GM18951 (cell line): ENCODE data around the gene KNTC1.

Experiments used
- POLR2A ChIP-seq: IDR thresholded peaks from 4 replicates; pipeline ENCODE4 v1.6.1; 2011; ENCODE audit warnings: mild to moderate bottlenecking; ENCODE audit not compliant: insufficient read length, insufficient read depth; ENCODE audit errors: extremely low read depth
- in situ Hi-C: fragments of 300-500 bp; cut with MboI; formaldehyde crosslinking; loops from one replicate; pipeline ENCODE4 v1.12.0; 2022; ENCODE audit warnings: low sequenced_read_pairs, mixed read lengths, inconsistent platforms; ENCODE audit not compliant: unreplicated experiment

Gene KNTC1

GRCh38 chr12:122516544-122517361 lies 10.3 kb upstream of the KNTC1 start:
- no peak for TF ChIP-seq POLR2A
- in situ Hi-C loops: no loop called here

DNA sequence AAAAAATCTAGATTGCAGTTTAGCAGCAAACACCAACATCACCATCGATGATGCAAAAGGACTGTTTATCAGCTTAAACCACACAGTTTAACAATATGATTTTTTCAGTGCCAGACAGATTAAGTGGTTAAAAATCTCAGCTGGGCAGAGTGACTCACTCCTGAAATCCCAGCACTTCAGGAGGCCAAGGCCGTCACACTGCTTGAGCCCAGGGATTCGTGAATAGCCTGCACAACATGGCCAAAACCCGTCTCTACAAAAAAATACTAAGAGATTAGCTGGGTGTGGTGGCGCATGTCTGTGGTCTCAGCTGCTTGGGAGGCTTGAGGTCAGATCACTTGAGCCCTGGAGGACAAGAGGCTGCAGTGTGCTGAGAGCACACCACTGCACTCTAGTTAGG lies 9.2 kb upstream of the KNTC1 start:
- in situ Hi-C loops: no loop called here
- TF ChIP-seq POLR2A: no peak

DNA sequence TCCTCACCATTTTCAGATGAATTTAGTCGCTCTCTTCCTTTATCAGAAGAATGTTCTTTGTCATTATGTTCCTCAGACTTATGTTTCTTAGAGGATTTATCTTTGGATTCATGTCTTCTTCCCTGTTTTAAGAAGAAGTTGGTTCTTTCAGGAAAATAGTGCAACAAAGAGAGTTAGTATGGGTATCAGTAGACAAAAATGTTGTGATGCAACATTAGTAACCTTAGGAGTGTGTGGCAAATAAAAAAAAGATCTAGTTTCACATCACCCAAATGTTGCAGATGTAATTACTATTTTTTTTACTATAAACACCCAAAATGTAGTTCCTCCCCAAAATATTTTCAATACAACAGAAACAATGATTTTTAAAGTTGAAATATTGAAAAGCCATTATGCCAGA lies 8.1 kb upstream of the KNTC1 start:
- in situ Hi-C loops: no loop called here
- TF ChIP-seq POLR2A: no peak

DNA sequence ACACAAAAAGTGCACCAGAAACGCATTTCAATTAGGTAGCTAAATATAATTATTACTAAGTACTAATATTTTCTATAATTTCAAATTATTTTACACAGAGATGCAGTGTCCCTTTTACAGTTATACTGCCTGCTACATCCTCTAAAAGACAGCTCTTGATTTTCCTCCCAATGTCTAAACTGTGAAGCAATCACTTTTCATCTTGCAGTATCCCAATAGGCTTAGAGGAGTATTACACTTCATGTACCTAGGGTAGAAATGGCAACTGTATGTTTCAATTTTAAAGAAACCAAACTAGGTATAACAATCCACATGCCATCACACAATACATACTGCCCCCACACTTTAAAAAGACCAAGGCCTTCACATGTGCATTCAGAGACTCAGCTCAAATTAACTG lies 7.6 kb upstream of the KNTC1 start:
- TF ChIP-seq POLR2A: no peak
- in situ Hi-C loops: no loop called here

DNA sequence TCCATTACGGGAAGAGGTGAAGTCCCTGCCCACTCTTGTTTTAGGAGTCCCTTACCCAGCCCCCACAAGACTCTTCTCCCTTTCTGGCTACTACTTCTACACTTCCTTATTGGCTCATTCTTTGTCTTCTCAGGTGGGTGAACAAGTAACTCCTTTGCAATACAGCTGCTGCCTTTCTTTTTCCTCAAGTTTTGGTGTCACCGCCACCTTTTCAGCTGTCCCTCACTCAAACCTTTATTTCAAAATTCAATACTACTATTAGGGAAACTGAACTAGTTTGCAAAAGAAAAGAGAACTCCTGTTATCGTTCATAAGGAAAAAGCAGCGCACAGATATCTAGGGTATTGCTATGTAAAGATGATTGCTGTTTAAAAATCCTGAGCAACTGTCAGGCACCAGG lies 6.4 kb upstream of the KNTC1 start:
- in situ Hi-C loops: no loop called here
- no peak for TF ChIP-seq POLR2A

DNA sequence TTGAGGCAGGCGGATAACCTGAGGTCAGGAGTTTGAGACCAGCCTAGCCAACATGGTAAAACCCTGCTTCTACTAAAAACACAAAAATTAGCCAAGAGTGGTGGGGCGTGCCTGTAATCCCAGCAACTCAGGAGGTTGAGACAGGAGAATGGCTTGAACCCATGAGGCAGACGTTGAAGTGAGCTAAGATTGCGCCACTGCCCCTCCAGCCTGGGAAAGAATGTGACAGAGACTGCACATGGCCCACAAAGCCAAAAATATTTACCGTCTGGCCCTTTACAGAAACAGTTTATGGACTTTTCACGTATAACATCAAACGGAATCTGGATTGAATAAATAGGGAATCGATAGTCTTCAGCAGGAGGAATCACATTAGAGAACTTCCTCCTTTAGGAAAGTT lies 3.8 kb upstream of the KNTC1 start:
- TF ChIP-seq POLR2A: no peak
- in situ Hi-C loops: no loop called here

- in situ Hi-C loops: no loop called here
- no peak for TF ChIP-seq POLR2A
Observed at GRCh38 chr12:122523846-122524718, 3.0 kb upstream of the KNTC1 start.

- in situ Hi-C loops: no loop called here
- no peak for TF ChIP-seq POLR2A
Observed at GRCh38 chr12:122527478-122527944, 462 bp downstream of the KNTC1 start.

GRCh38 chr12:122528582-122528981 lies 1.5 kb downstream of the KNTC1 start:
- TF ChIP-seq POLR2A: no peak
- in situ Hi-C loops: no loop called here

DNA sequence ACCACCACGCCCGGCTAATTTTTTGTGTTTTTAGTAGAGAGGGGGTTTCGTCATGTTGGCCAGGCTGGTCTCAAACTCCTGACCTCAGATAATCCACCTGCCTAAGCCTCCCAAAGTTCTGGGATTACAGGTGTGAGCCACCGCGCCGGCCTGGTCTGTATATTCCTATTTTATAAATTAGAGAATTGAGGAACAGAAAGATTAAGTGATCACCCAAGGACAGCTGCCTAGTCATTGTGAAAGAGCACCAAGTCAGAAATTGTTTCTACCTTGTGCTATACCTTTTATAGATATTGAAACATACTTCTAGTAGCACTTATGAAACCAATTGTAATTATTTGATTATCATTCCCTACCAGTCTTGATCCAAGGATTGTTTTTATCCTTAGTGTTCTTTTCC lies 1.9 kb downstream of the KNTC1 start:
- in situ Hi-C loops: no loop called here
- no peak for TF ChIP-seq POLR2A

DNA sequence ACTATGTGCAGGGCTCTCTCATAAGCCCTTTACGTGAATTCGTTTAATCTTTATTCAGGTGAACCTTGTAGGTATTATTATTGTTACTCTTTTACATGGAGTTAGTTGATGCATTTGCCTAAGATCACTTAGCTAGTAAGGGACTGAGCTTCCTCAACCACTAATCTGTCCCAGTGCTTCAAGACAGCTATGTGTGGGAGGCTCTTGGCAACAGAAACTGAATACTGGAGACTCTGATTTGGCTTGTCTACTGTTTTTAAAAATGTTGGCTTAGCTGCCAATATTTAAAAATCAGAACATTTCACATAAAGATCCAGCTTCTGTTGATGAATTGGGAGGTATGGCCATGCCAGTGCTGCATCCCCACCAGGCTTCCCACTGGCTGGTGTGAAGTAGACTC lies 6.8 kb downstream of the KNTC1 start:
- TF ChIP-seq POLR2A: no peak
- in situ Hi-C loops: no loop called here

- in situ Hi-C loops: no loop called here
- TF ChIP-seq POLR2A: no peak
Observed at GRCh38 chr12:122537021-122537420, 10.0 kb downstream of the KNTC1 start.

DNA sequence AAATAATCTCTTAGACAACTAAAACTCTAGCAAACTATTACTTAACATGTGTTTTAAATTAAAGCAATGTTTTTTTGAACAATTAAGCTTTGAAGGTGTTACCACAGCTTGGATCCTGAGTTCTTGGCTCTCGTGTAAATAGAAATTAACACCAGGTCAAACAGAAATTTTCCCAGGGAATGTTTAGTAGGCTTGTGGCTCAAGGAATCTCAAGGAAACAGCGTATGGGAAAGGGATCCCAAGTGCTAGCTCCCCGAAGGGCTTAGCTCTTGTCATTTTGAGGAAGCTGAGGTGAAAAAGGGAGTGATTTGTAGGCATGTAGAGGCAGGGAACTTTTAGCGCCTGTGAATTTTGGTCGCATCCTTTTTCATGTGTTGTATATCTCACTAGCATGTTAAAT lies 11.4 kb downstream of the KNTC1 start:
- in situ Hi-C loops: no loop called here
- TF ChIP-seq POLR2A: no peak

DNA sequence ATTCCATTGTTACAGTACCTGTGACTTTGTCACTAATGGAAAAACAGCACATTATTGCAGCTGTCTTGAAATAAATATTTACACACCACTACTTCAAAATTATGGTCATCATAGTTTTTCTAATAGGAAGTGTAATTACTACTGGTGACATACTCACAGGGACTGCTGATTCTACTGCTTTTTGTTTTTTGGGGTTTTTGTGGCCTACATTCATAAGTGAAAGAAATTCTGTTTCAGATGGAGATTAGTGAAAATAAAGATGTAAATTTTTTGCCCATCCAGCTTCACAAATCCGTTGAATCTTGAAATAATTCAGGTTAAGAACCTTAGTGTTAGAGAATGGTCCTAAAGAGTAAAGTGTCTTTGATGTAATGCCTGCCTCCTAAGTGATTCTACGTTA lies 17.5 kb downstream of the KNTC1 start:
- in situ Hi-C loops: no loop called here

GRCh38 chr12:122545855-122546254 lies 18.8 kb downstream of the KNTC1 start:
- no peak for TF ChIP-seq POLR2A
- in situ Hi-C loops: no loop called here

More for the DNA sequence above, 17.5 kb downstream of the KNTC1 start:
- TF ChIP-seq POLR2A: no peak
